HFFc6 (cell line): ENCODE results near the gene TSPYL2. TPM values are rescaled to one million over a fixed set of nuclear protein-coding genes. Genes with fewer than 3 reads are reported as not detected.
A peak's percentile ranks its signal among the peaks of the same experiment; 100 is the strongest.

Experiments
- DNase-seq: peaks from one replicate; pipeline ENCODE4 v3.0.0-alpha.2; 2018
- H3K27ac Mint-ChIP-seq: 2 replicates; pipeline ENCODE4 v1.8.0; 2020; ENCODE audit warnings: mild to moderate bottlenecking, mixed read lengths
- H3K27me3 Mint-ChIP-seq: 2 replicates; pipeline ENCODE4 v1.8.0; 2021; ENCODE audit warnings: mild to moderate bottlenecking, moderate library complexity, mixed read lengths; ENCODE audit not compliant: insufficient read depth
- H3K36me3 Mint-ChIP-seq: 2 replicates; pipeline ENCODE4 v1.8.0; 2021; ENCODE audit warnings: low read depth, mixed read lengths
- H3K4me1 Mint-ChIP-seq: 2 replicates; pipeline ENCODE4 v1.8.0; 2020; ENCODE audit warnings: low read depth, mixed read lengths
- H3K4me3 Mint-ChIP-seq: 2 replicates; pipeline ENCODE4 v1.8.0; 2020; ENCODE audit warnings: mild to moderate bottlenecking, moderate library complexity, mixed read lengths
- H3K9me3 Mint-ChIP-seq: 2 replicates; pipeline ENCODE4 v1.8.0; 2020; ENCODE audit warnings: mild to moderate bottlenecking, mixed read lengths
- CTCF ChIP-seq: fragments of 200-600 bp; sonication (generic); IDR thresholded peaks from 2 replicates; pipeline ENCODE4 v1.5.0; 2021; ENCODE audit warnings: antibody characterized with exemption, mild to moderate bottlenecking
- total RNA-seq, 6 experiments: library from RNA; stranded (reverse); fragmentation: NEBNext Ultra II Directional; extraction: Animal tissue kit (Norgen Biotek cat#: 25700); gene quantifications; 2 replicates in 1 of 6; 3 replicates in 5 of 6; pipeline ENCODE4 v1.2.3, GENCODE V29; 2021

Gene TSPYL2
- total RNA-seq, 6 experiments from 2014 or later = 20.9 to 26.7 (median 22.3) TPM

- no peak for TF ChIP-seq CTCF
- H3K27me3 Mint-ChIP-seq = no peaks in the 10 kb centered on the region; the same call in 1 of the 2 replicates
- H3K4me3 Mint-ChIP-seq = no peak overlapping the region
- peak overlapping the region; percentile 60; the same call in 1 of the 2 replicates for H3K27ac Mint-ChIP-seq
- peaks cover 9% of the 10 kb centered on the region for H3K9me3 Mint-ChIP-seq
- peaks cover 13% of the 10 kb centered on the region for H3K36me3 Mint-ChIP-seq
- H3K4me1 Mint-ChIP-seq = peaks cover 68% of the 10 kb centered on the region
- no peak for DNase-seq
These were observed 44.2 kb downstream of the TSPYL2 start for GRCh38 chrX:53126377-53126776.

- Mint-ChIP-seq H3K4me3 (peak overlapping the region; percentile 28), H3K27ac (peak overlapping the region; percentile 91), H3K9me3 (peaks cover 9% of the 10 kb centered on the region), H3K4me1 (peaks cover 59% of the 10 kb centered on the region), H3K27me3 (no peaks in the 10 kb centered on the region; the same call in 1 of the 2 replicates), H3K36me3 (peaks cover 13% of the 10 kb centered on the region)
- TF ChIP-seq CTCF = no peak
- peak; percentile 40 for DNase-seq
These were observed 46.1 kb downstream of the TSPYL2 start for GRCh38 chrX:53128097-53128749.

- Mint-ChIP-seq H3K27me3 (no peaks in the 10 kb centered on the region), H3K9me3 (no peaks in the 10 kb centered on the region), H3K4me1 (peaks cover 11% of the 10 kb centered on the region), H3K36me3 (no peaks in the 10 kb centered on the region), H3K4me3 (no peak overlapping the region), H3K27ac (no peak overlapping the region)
- TF ChIP-seq CTCF = no peak
- DNase-seq = no peak
These were observed 51.2 kb downstream of the TSPYL2 start for GRCh38 chrX:53133400-53133799.

- TF ChIP-seq CTCF = no peak
- Mint-ChIP-seq H3K27me3 (no peaks in the 10 kb centered on the region; the same call in 1 of the 2 replicates), H3K4me3 (no peak overlapping the region), H3K27ac (no peak overlapping the region), H3K9me3 (no peaks in the 10 kb centered on the region), H3K36me3 (no peaks in the 10 kb centered on the region), H3K4me1 (no peaks in the 10 kb centered on the region)
- DNase-seq = no peak
These were observed 53.4 kb downstream of the TSPYL2 start for GRCh38 chrX:53135581-53135980.

Other genes with a start within 250 kb of the TSPYL2 start
- not detected for gene XAGE3, start 214.3 kb upstream of the TSPYL2 start, total RNA-seq
- 10 to 100 TPM in 5 of 6 experiments, 1 to 10 TPM in 1; 9.7 to 15.4 (median 14.1) TPM for gene FAM156B, start 185.0 kb upstream of the TSPYL2 start, total RNA-seq
- gene FAM156A, start 123.8 kb upstream of the TSPYL2 start, total RNA-seq = 10 to 100 TPM; 13.0 to 19.1 (median 16.6) TPM
- gene GPR173, start 33.6 kb upstream of the TSPYL2 start, total RNA-seq = 1 to 10 TPM; 2.1 to 3.1 (median 2.8) TPM
- 1 to 10 TPM; 2.6 to 4.8 (median 3.2) TPM for gene KANTR, start 11.8 kb downstream of the TSPYL2 start, total RNA-seq
- 10 to 100 TPM; 57.9 to 65.9 (median 61.4) TPM for gene KDM5C, start 142.8 kb downstream of the TSPYL2 start, total RNA-seq
- gene IQSEC2, start 199.2 kb downstream of the TSPYL2 start, total RNA-seq = 10 to 100 TPM; 16.4 to 22.8 (median 20.0) TPM